NCI-H128 (cell line): ENCODE results near the gene EGR2.
"Not testable (repeated sequence)": the region's sequence is repeated elsewhere in the genome, so short reads cannot be mapped to it uniquely, and the experiment has no call there.

ENCODE experiments used
- DNase-seq: peaks from one replicate; lab custom pipeline; 2025; ENCODE audit not compliant: unreplicated experiment; lab: John Stamatoyannopoulos, UW

Gene EGR2

GRCh38 chr10:62795762-62796161 is 20.4 kb downstream of the EGR2 start:
- DNase-seq, result no peak

- no peak for DNase-seq
Observed at GRCh38 chr10:62795100-62795499, 21.1 kb downstream of the EGR2 start.

- no peak for DNase-seq
Observed at GRCh38 chr10:62794306-62794705, 21.9 kb downstream of the EGR2 start.

- DNase-seq, result no peak
Observed at GRCh38 chr10:62792261-62792660, 23.9 kb downstream of the EGR2 start.

DNA sequence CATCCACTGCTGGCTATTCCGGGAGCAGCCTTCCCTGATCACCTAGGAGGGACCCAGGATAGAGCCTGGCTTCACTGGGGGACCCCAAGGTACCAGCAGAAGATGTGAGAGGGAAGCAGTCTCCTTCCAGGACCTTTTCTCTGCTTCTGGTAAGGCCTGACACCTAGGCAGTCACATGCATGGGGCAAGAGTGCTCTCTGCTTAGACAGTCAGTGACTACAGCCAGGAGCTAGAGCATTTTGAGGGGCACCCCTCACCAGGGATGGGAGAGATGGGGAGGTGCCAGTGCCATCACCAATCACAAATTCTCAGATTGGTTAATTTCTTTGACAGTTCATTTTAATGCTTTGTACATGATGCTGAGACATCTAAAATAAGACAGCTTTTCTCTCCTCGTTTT is 25.6 kb downstream of the EGR2 start:
- DNase-seq, result no peak

- no peak for DNase-seq
Observed at GRCh38 chr10:62790019-62790555, 26.1 kb downstream of the EGR2 start.

- no peak for DNase-seq
Observed at GRCh38 chr10:62788861-62789467, 27.2 kb downstream of the EGR2 start.

DNA sequence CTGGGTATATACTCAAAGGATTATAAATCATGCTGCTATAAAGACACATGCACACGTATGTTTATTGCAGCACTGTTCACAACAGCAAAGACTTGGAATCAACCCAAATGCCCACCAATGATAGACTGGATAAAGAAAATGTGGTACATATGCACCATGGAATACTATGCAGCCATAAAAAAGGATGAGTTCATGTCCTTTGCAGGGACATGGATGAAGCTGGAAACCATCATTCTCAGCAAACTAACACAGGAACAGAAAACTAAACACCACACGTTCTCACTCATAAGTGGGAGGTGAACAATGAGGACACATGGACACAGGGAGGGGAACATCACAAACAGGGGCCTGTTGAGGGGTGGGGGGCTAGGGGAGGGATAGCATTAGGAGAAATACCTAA is 27.9 kb downstream of the EGR2 start:
- not testable (repeated sequence) for DNase-seq

DNA sequence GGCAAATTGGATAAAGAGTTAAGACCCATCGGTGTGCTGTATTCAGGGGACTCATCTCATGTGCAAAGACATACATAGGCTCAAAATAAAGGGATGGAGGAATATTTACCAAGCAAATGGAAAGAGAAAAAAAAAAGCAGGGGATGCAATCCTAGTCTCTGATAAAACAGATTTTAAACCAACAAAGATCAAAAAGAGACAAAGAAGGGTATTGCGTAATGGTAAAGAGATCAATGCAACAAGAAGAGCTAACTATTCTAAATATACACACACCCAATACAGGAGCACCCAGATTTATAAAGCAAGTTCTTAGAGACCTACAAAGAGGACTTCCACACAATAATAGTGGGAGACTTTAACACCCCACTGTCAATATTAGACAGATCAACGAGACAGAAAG is 31.6 kb downstream of the EGR2 start:
- not testable (repeated sequence) for DNase-seq

DNA sequence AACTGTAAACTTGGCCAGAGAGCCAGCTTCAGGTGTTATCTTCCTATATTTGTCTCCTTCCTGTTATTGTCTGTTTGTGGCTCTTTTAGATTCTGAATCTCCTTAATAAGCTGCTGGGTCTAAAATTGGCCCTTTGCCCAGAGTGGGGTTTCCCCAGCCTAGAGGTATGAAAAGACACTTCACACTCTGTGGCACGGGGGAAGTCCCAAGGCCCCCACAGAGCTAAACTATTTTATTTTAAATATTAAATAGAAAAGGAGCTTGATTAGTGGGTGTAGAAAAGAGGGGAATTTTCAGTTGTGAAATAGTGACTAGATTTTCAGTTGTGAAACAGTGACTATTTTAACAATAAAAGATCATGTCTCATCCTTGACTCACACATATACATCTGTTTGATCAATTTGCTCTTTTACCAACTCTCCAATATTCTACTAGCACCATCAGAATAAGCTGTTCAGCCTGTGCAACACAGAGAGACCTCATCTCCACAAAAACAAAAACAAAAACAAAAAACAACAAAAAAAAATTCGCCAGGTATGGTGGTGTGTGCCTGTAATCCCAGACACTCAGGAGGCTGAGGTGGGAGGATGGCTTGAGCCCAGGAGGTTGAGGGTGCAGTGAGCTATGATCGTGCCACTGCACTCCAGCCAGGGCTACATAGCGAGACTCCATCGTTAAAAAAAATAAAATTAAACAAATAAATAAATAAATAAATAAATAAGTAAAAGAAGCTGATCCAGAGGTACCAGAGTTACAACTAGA is 36.5 kb downstream of the EGR2 start:
- no peak for DNase-seq

GRCh38 chr10:62778125-62778524 is 38.0 kb downstream of the EGR2 start:
- no peak for DNase-seq

- DNase-seq, result no peak
Observed at GRCh38 chr10:62772186-62772974, 43.8 kb downstream of the EGR2 start.

- no peak for DNase-seq
Observed at GRCh38 chr10:62769574-62770242, 46.5 kb downstream of the EGR2 start.

- no peak for DNase-seq
Observed at GRCh38 chr10:62766386-62766785, 49.8 kb downstream of the EGR2 start.

DNA sequence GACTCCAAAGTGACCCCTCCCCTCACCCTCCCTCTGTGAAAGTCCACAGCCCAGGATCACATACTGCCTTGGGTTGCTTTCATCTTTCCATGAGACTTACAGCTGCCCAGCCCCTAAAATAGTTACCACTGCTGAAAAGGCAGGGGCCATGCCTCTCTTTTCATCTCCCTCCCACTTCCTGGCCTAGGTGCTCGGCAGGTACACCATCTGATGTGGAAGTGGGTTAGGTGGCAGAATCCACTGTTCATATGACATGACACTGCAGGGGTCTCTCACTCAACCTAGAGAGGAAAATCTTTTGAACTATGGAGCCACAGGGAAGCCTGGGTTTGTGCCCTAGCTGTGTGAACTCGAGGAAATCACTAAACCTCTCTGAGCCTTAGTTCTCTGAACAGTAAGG is 50.4 kb downstream of the EGR2 start:
- DNase-seq, result no peak

DNA sequence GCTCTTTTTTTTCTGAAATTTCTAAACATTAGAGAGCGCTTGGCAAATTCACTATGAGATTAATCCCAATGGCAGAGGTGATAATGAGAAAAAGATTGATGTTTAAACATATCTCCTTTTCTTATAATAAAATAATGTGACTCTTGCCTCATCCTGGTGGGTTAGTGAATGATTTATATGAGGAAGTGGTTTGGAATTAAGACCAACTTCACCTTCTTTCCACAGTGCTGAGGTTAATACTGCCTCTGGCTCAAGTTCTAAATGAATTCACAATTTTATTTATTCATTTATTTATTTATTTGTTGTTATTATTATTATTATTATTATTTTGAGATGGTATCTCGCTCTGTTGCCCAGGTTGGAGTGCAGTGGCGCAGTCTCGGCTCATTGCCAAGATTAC is 52.2 kb downstream of the EGR2 start:
- DNase-seq, result no peak

DNA sequence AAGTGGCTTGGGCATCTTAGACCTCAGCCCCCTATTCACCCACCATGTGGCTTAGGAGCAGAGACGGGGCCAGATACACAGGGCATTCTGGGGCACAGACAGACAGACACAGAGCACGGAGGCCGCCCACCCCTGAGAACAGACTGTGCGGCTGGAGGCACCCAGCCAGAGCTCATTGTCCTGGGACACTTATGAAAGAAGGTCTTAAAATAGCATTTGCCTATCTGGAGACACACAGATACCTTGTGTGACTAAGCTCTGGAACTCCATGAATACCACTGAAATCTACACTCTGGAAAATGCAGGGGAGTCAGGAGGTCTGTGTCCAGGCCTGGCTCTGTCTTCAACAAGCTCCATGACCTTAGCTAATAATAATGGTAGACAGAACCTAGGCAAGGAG is 53.0 kb downstream of the EGR2 start:
- DNase-seq, result no peak
